ENCODE data around the gene TKT.

The TKT gene

DNA sequence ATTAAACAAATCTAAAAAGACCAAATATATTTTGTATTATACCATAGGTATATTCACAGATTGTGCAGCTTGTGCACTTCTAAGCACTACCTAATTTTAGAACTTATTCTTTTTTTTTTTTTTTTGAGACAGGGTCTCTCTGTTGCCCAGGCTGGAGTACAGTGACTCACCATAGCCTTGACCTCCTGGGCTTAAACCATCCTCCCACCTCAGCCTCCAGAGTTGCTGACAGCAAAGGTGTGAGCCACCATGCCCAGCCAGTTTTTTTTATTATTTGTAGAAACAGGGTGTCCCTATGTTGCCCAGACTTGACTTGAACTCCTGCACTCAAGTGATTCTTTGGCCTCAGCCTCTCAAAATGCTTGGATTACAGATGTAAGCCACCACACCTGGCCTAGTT is 11.9 kb upstream of the TKT start:
- H3K14ac ChIP-seq (ENCODE audit: low read length) = no peak overlapping the region
- no peak overlapping the region for H3K4me3 ChIP-seq (ENCODE audit: low read length in 2 of 2)
- H3K27ac ChIP-seq (replicated peaks; ENCODE audit: low read length) = no peak overlapping the region
- H2BK120ac ChIP-seq (ENCODE audit: low read depth, low read length) = no peak overlapping the region
- H3K79me1 ChIP-seq (ENCODE audit: low read depth, low read length) = no peaks in the 10 kb centered on the region
- H3K23ac ChIP-seq (ENCODE audit: low read depth, low read length, poor library complexity) = no peak overlapping the region
- H2AK5ac ChIP-seq (ENCODE audit: low read depth, low read length) = no peak overlapping the region
- H4K91ac ChIP-seq (ENCODE audit: low read depth, low read length, poor library complexity) = no peak overlapping the region
- H3K4ac ChIP-seq (ENCODE audit: low read length) = no peak overlapping the region
- H3K9ac ChIP-seq (ENCODE audit: low read depth, low read length, poor library complexity) = no peak overlapping the region
- H4K8ac ChIP-seq (ENCODE audit: low read depth, low read length) = no peak overlapping the region
- no peak overlapping the region for H2BK15ac ChIP-seq (ENCODE audit: low read length)
- no peaks in the 10 kb centered on the region for H3K9me3 ChIP-seq (replicated peaks in 1 of 2; ENCODE audit: control insufficient read depth in 2 of 2, insufficient read depth in 1 of 2, low read depth in 1 of 2, low read length in 2 of 2)
- no peak overlapping the region for H2AFZ ChIP-seq (ENCODE audit: low read length)
- no peak for DNase-seq (ENCODE audit: low spot score)
- H3K36me3 ChIP-seq (replicated peaks in 1 of 2; ENCODE audit: control insufficient read depth in 2 of 2, insufficient read depth in 2 of 2, low read length in 2 of 2) = no peaks in the 10 kb centered on the region
- H3K4me2 ChIP-seq (ENCODE audit: insufficient read depth, low read length, poor library complexity, severe bottlenecking) = no peak overlapping the region
- H3K27me3 ChIP-seq (ENCODE audit: control insufficient read depth in 3 of 3, insufficient read depth in 3 of 3, low read depth in 1 of 3, low read length in 3 of 3) = no peaks in the 10 kb centered on the region
- peaks cover 6 to 9% of the 10 kb centered on the region in 2 donors for H3K4me1 ChIP-seq (ENCODE audit: control insufficient read depth in 2 of 2, insufficient read depth in 1 of 2, low read depth in 1 of 2, low read length in 2 of 2)
- H2BK5ac ChIP-seq (ENCODE audit: low read length) = no peak overlapping the region
- H3K18ac ChIP-seq (ENCODE audit: low read length) = no peak overlapping the region
- no peak overlapping the region for H2BK12ac ChIP-seq (ENCODE audit: low read length)

DNA sequence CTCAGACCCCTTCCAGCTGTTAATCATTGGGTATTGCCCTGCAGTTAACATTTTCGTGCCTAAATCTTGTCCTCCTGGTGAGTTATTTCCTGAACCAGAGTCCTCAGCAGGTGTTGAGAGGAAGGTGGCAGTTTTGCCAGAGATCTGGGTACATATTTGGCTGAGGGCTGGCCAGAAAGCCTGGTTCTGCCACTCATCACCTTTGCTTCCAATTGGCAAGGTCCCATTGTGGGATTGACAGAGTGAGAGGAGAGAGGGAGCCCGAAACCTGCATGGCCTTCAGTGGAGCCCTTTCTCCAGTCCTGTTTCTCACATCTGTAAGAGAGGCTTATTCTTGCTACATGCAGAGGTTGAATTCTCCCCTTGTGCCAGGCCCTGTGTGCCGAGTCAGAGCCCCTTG is 8.9 kb upstream of the TKT start:
- H3K36me3 ChIP-seq (replicated peaks in 1 of 2; ENCODE audit: control insufficient read depth in 2 of 2, insufficient read depth in 2 of 2, low read length in 2 of 2) = no peaks in the 10 kb centered on the region
- no peak overlapping the region for H3K4ac ChIP-seq (ENCODE audit: low read length)
- no peak overlapping the region for H4K8ac ChIP-seq (ENCODE audit: low read depth, low read length)
- H4K91ac ChIP-seq (ENCODE audit: low read depth, low read length, poor library complexity) = no peak overlapping the region
- H3K23ac ChIP-seq (ENCODE audit: low read depth, low read length, poor library complexity) = no peak overlapping the region
- no peak overlapping the region for H2BK120ac ChIP-seq (ENCODE audit: low read depth, low read length)
- H3K18ac ChIP-seq (ENCODE audit: low read length) = no peak overlapping the region
- no peak overlapping the region for H2BK5ac ChIP-seq (ENCODE audit: low read length)
- H3K14ac ChIP-seq (ENCODE audit: low read length) = no peak overlapping the region
- peak overlapping the region; percentile 15 for H2AFZ ChIP-seq (ENCODE audit: low read length)
- H3K79me1 ChIP-seq (ENCODE audit: low read depth, low read length) = no peaks in the 10 kb centered on the region
- no peak overlapping the region for H3K9ac ChIP-seq (ENCODE audit: low read depth, low read length, poor library complexity)
- no peak for DNase-seq (ENCODE audit: low spot score)
- H3K4me1 ChIP-seq (ENCODE audit: control insufficient read depth in 2 of 2, insufficient read depth in 1 of 2, low read depth in 1 of 2, low read length in 2 of 2) = peaks cover under 1 to 11% of the 10 kb centered on the region in 2 donors
- H2AK5ac ChIP-seq (ENCODE audit: low read depth, low read length) = no peak overlapping the region
- H2BK15ac ChIP-seq (ENCODE audit: low read length) = no peak overlapping the region
- H3K4me2 ChIP-seq (ENCODE audit: insufficient read depth, low read length, poor library complexity, severe bottlenecking) = no peak overlapping the region
- no peak overlapping the region for H3K27ac ChIP-seq (replicated peaks; ENCODE audit: low read length)
- no peak overlapping the region for H3K4me3 ChIP-seq (ENCODE audit: low read length in 2 of 2)
- H3K9me3 ChIP-seq (replicated peaks in 1 of 2; ENCODE audit: control insufficient read depth in 2 of 2, insufficient read depth in 1 of 2, low read depth in 1 of 2, low read length in 2 of 2) = no peaks in the 10 kb centered on the region
- WGBS, 2 donors (ENCODE audit: extremely low coverage in 2 of 2, insufficient read length in 2 of 2, insufficient replicate concordance in 1 of 2) = no CpG with 5 or more reads among the region's 3 CpGs
- H3K27me3 ChIP-seq (ENCODE audit: control insufficient read depth in 3 of 3, insufficient read depth in 3 of 3, low read depth in 1 of 3, low read length in 3 of 3) = no peaks in the 10 kb centered on the region
- no peak overlapping the region for H2BK12ac ChIP-seq (ENCODE audit: low read length)

DNA sequence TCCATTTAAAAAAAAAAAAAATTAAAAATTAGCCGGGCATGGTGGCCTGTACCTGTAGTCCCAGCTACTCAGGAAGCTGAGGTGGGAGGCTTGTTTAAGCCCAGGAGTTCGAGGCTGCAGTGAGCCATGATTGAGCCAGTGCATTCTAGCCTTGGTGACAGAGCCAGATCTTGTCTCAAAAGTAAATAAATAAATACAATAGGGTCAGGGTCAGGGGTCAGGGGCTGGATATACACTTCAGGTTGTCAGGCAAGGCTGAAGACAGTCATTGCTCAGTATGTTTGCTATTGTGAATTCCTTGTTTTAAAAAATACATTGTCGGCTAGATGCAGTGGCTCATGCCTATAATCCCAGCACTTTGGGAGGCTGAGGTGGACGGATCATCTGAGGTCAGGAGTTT is 8.1 kb upstream of the TKT start:
- no peak for DNase-seq (ENCODE audit: low spot score)
- no peak overlapping the region for H3K9ac ChIP-seq (ENCODE audit: low read depth, low read length, poor library complexity)
- peaks cover 7 to 19% of the 10 kb centered on the region in 2 donors for H3K4me1 ChIP-seq (ENCODE audit: control insufficient read depth in 2 of 2, insufficient read depth in 1 of 2, low read depth in 1 of 2, low read length in 2 of 2)
- no peak overlapping the region for H3K18ac ChIP-seq (ENCODE audit: low read length)
- no peaks in the 10 kb centered on the region for H3K27me3 ChIP-seq (ENCODE audit: control insufficient read depth in 3 of 3, insufficient read depth in 3 of 3, low read depth in 1 of 3, low read length in 3 of 3)
- no peaks in the 10 kb centered on the region for H3K36me3 ChIP-seq (replicated peaks in 1 of 2; ENCODE audit: control insufficient read depth in 2 of 2, insufficient read depth in 2 of 2, low read length in 2 of 2)
- no peak overlapping the region for H3K23ac ChIP-seq (ENCODE audit: low read depth, low read length, poor library complexity)
- H3K14ac ChIP-seq (ENCODE audit: low read length) = no peak overlapping the region
- no CpG with 5 or more reads among the region's 4 CpGs for WGBS, 2 donors (ENCODE audit: extremely low coverage in 2 of 2, insufficient read length in 2 of 2, insufficient replicate concordance in 1 of 2)
- H2BK5ac ChIP-seq (ENCODE audit: low read length) = no peak overlapping the region
- no peak overlapping the region for H2BK15ac ChIP-seq (ENCODE audit: low read length)
- no peak overlapping the region for H2AFZ ChIP-seq (ENCODE audit: low read length)
- H4K91ac ChIP-seq (ENCODE audit: low read depth, low read length, poor library complexity) = no peak overlapping the region
- H3K4ac ChIP-seq (ENCODE audit: low read length) = no peak overlapping the region
- H2BK12ac ChIP-seq (ENCODE audit: low read length) = no peak overlapping the region
- H2BK120ac ChIP-seq (ENCODE audit: low read depth, low read length) = no peak overlapping the region
- no peaks in the 10 kb centered on the region for H3K9me3 ChIP-seq (replicated peaks in 1 of 2; ENCODE audit: control insufficient read depth in 2 of 2, insufficient read depth in 1 of 2, low read depth in 1 of 2, low read length in 2 of 2)
- H3K4me3 ChIP-seq (ENCODE audit: low read length in 2 of 2) = no peak overlapping the region
- no peak overlapping the region for H3K4me2 ChIP-seq (ENCODE audit: insufficient read depth, low read length, poor library complexity, severe bottlenecking)
- no peak overlapping the region for H4K8ac ChIP-seq (ENCODE audit: low read depth, low read length)
- no peak overlapping the region for H2AK5ac ChIP-seq (ENCODE audit: low read depth, low read length)
- H3K79me1 ChIP-seq (ENCODE audit: low read depth, low read length) = no peaks in the 10 kb centered on the region
- no peak overlapping the region for H3K27ac ChIP-seq (replicated peaks; ENCODE audit: low read length)

DNA sequence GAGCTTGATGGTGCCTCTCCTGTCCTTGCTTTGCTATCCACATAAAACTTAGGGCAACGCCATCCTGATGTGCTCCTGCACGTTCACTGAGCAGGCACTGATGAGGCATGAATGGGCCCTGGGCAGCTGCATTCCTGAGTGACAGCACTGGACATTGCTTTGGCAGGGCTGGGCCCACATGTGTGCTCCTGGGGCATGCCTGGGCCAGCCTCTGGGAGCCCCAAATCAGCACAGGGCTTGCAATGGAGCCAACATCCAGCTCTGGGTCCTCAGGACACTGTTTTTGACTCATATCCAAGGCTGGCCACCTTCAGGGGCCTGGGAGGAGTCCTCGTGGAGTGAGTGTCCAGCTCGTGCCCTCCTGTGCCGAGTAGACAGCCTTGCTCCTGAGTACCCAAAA is 5.9 kb upstream of the TKT start:
- peak overlapping the region; percentile 61 for H3K18ac ChIP-seq (ENCODE audit: low read length)
- H3K9ac ChIP-seq (ENCODE audit: low read depth, low read length, poor library complexity) = no peak overlapping the region
- H4K91ac ChIP-seq (ENCODE audit: low read depth, low read length, poor library complexity) = no peak overlapping the region
- H2AK5ac ChIP-seq (ENCODE audit: low read depth, low read length) = peak overlapping the region; percentile 20
- DNase-seq (ENCODE audit: low spot score) = no peak
- H3K23ac ChIP-seq (ENCODE audit: low read depth, low read length, poor library complexity) = no peak overlapping the region
- no peaks in the 10 kb centered on the region for H3K27me3 ChIP-seq (ENCODE audit: control insufficient read depth in 3 of 3, insufficient read depth in 3 of 3, low read depth in 1 of 3, low read length in 3 of 3)
- no peak overlapping the region for H3K4me2 ChIP-seq (ENCODE audit: insufficient read depth, low read length, poor library complexity, severe bottlenecking)
- H2BK5ac ChIP-seq (ENCODE audit: low read length) = no peak overlapping the region
- H3K14ac ChIP-seq (ENCODE audit: low read length) = no peak overlapping the region
- H4K8ac ChIP-seq (ENCODE audit: low read depth, low read length) = no peak overlapping the region
- no peak overlapping the region for H2BK15ac ChIP-seq (ENCODE audit: low read length)
- H3K9me3 ChIP-seq (replicated peaks in 1 of 2; ENCODE audit: control insufficient read depth in 2 of 2, insufficient read depth in 1 of 2, low read depth in 1 of 2, low read length in 2 of 2) = no peaks in the 10 kb centered on the region
- WGBS, 2 donors (ENCODE audit: extremely low coverage in 2 of 2, insufficient read length in 2 of 2, insufficient replicate concordance in 1 of 2) = no CpG with 5 or more reads among the region's 5 CpGs
- H2AFZ ChIP-seq (ENCODE audit: low read length) = peak overlapping the region; percentile 71
- no peak overlapping the region for H2BK120ac ChIP-seq (ENCODE audit: low read depth, low read length)
- no peak overlapping the region for H3K4me3 ChIP-seq (ENCODE audit: low read length in 2 of 2)
- H3K36me3 ChIP-seq (replicated peaks in 1 of 2; ENCODE audit: control insufficient read depth in 2 of 2, insufficient read depth in 2 of 2, low read length in 2 of 2) = no peaks in the 10 kb centered on the region
- H3K4me1 ChIP-seq (ENCODE audit: control insufficient read depth in 2 of 2, insufficient read depth in 1 of 2, low read depth in 1 of 2, low read length in 2 of 2) = peaks cover 15 to 23% of the 10 kb centered on the region in 2 donors
- no peaks in the 10 kb centered on the region for H3K79me1 ChIP-seq (ENCODE audit: low read depth, low read length)
- H3K27ac ChIP-seq (replicated peaks; ENCODE audit: low read length) = peak overlapping the region; percentile 19
- H3K4ac ChIP-seq (ENCODE audit: low read length) = no peak overlapping the region
- H2BK12ac ChIP-seq (ENCODE audit: low read length) = peak overlapping the region; percentile 25
